ENCODE results near the gene CIB4.

The CIB4 gene

GRCh38 chr2:26629346-26629630, 11.9 kb downstream of the CIB4 start:
- H3K27ac ChIP-seq: no peak overlapping the region
- POLR2A ChIA-PET (ENCODE audit: low non-redundant PET): no interaction called here
- no peak for TF ChIP-seq CTCF (conservative IDR thresholded peaks at IDR 0.05; ENCODE audit: low read depth)
- DNase-seq (ENCODE audit: low spot score): no peak
- CTCF ChIA-PET: interaction anchor here (0.9 kb wide), 1 partner anchor 24 kb away, joined by 3 read pairs; no protein-coding TSS in a partner anchor

- no peak for TF ChIP-seq CTCF (conservative IDR thresholded peaks at IDR 0.05; ENCODE audit: low read depth)
- CTCF ChIA-PET: interaction anchor here (0.9 kb wide), 1 partner anchor 24 kb away, joined by 3 read pairs; no protein-coding TSS in a partner anchor
Observed at GRCh38 chr2:26628561-26629345, 12.4 kb downstream of the CIB4 start.

GRCh38 chr2:26627350-26628105, 13.6 kb downstream of the CIB4 start:
- CTCF ChIA-PET: interaction anchor here (0.7 kb wide), 1 partner anchor 14 kb away, joined by 3 read pairs; no protein-coding TSS in a partner anchor
- DNase-seq (ENCODE audit: low spot score): no peak
- POLR2A ChIA-PET (ENCODE audit: low non-redundant PET): no interaction called here
- no peak overlapping the region for H3K27ac ChIP-seq
- TF ChIP-seq CTCF (conservative IDR thresholded peaks at IDR 0.05; ENCODE audit: low read depth): no peak

More at GRCh38 chr2:26628561-26629345, 12.4 kb downstream of the CIB4 start:
- POLR2A ChIA-PET (ENCODE audit: low non-redundant PET): no interaction called here
- no peak overlapping the region for H3K27ac ChIP-seq
- no peak for DNase-seq (ENCODE audit: low spot score)

- DNase-seq (ENCODE audit: low spot score): no peak
- no peak overlapping the region for H3K27ac ChIP-seq
- POLR2A ChIA-PET (ENCODE audit: low non-redundant PET): no interaction called here
- no peak for TF ChIP-seq CTCF (conservative IDR thresholded peaks at IDR 0.05; ENCODE audit: low read depth)
- CTCF ChIA-PET: interaction anchor here (0.7 kb wide), 1 partner anchor 36 kb away, joined by 3 read pairs; no protein-coding TSS in a partner anchor
Observed at GRCh38 chr2:26626606-26627005, 14.6 kb downstream of the CIB4 start.

- ChIA-PET CTCF (interaction anchor here (0.7 kb wide), 2 partner anchors 18 to 1534 kb away, joined by 3 to 5 read pairs; no protein-coding TSS in a partner anchor), POLR2A (ENCODE audit: low non-redundant PET) (no interaction called here)
- DNase-seq (ENCODE audit: low spot score): no peak
- H3K27ac ChIP-seq: no peak overlapping the region
- no peak for TF ChIP-seq CTCF (conservative IDR thresholded peaks at IDR 0.05; ENCODE audit: low read depth)
Observed at GRCh38 chr2:26623541-26624495, 17.3 kb downstream of the CIB4 start.
